HG02763 (cell line): ENCODE results near the gene WFDC10B.
"Not testable (repeated sequence)": the region's sequence is repeated elsewhere in the genome, so short reads cannot be mapped to it uniquely, and the experiment has no call there.

Source experiments
- ATAC-seq: cut with Tn5 transposase; IDR thresholded peaks from one replicate; pipeline ENCODE4 v1.9.1; 2021; ENCODE audit warnings: mild to moderate bottlenecking, moderate library complexity; ENCODE audit not compliant: unreplicated experiment

Gene WFDC10B

GRCh38 chr20:45704969-45705637 lies at the start of gene WFDC10B:
Gene WFDC10B, minus strand, starts transcription at chr20:45705019. Its CDS starts 19,027 bp downstream, at chr20:45685992.
- no peak for ATAC-seq

GRCh38 chr20:45752746-45753145 lies 47.9 kb upstream of the WFDC10B start:
- ATAC-seq: no peak

GRCh38 chr20:45751721-45752120 lies 46.9 kb upstream of the WFDC10B start:
- no peak for ATAC-seq

GRCh38 chr20:45745015-45745414 lies 40.2 kb upstream of the WFDC10B start:
- no peak for ATAC-seq

GRCh38 chr20:45742596-45742995 lies 37.8 kb upstream of the WFDC10B start:
- ATAC-seq: no peak

- no peak for ATAC-seq
Observed at GRCh38 chr20:45735988-45736387, 31.2 kb upstream of the WFDC10B start.

- ATAC-seq: no peak
Observed at GRCh38 chr20:45735552-45735951, 30.7 kb upstream of the WFDC10B start.

GRCh38 chr20:45732199-45732598 lies 27.4 kb upstream of the WFDC10B start:
- ATAC-seq: no peak

GRCh38 chr20:45727044-45727443 lies 22.2 kb upstream of the WFDC10B start:
- no peak for ATAC-seq

GRCh38 chr20:45725134-45725533 lies 20.3 kb upstream of the WFDC10B start:
- no peak for ATAC-seq

GRCh38 chr20:45722047-45722446 lies 17.2 kb upstream of the WFDC10B start, which contains the start of gene SPINT4:
Gene SPINT4, plus strand, starts transcription at chr20:45722347. Its CDS starts 21 bp downstream, at chr20:45722368.
- no peak for ATAC-seq

- not testable (repeated sequence) for ATAC-seq
Observed at GRCh38 chr20:45716141-45716688, 11.4 kb upstream of the WFDC10B start.

- no peak for ATAC-seq
Observed at GRCh38 chr20:45701873-45702272, 2.9 kb downstream of the WFDC10B start, which contains the start of gene WFDC13. Gene WFDC13, plus strand, starts transcription at chr20:45702038. Its CDS starts 86 bp downstream, at chr20:45702124.

GRCh38 chr20:45701104-45701503 lies 3.7 kb downstream of the WFDC10B start:
- ATAC-seq: no peak

- no peak for ATAC-seq
Observed at GRCh38 chr20:45695496-45695895, 9.3 kb downstream of the WFDC10B start.

- not testable (repeated sequence) for ATAC-seq
Observed at GRCh38 chr20:45693346-45693745, 11.5 kb downstream of the WFDC10B start.

- ATAC-seq: no peak
Observed at GRCh38 chr20:45685896-45686295, 18.9 kb downstream of the WFDC10B start.

- no peak for ATAC-seq
Observed at GRCh38 chr20:45679650-45680049, 25.2 kb downstream of the WFDC10B start.

GRCh38 chr20:45672765-45673164 lies 32.1 kb downstream of the WFDC10B start:
- ATAC-seq: no peak

GRCh38 chr20:45670139-45670538 lies 34.7 kb downstream of the WFDC10B start, which contains the start of gene WFDC11:
Gene WFDC11, minus strand, starts transcription at chr20:45670239. Its CDS starts 19,639 bp downstream, at chr20:45650600.
- no peak for ATAC-seq

GRCh38 chr20:45657038-45657437 lies 47.8 kb downstream of the WFDC10B start:
- not testable (repeated sequence) for ATAC-seq

GRCh38 chr20:45651726-45652125 lies 53.1 kb downstream of the WFDC10B start:
- not testable (repeated sequence) for ATAC-seq
